Measurements from ENCODE around the gene FCRLA.

- TF ChIP-seq POLR2AphosphoS5 (IDR thresholded peaks at IDR 0.05; ENCODE audit: borderline replicate concordance, low read depth, low read length) (no peak), EZH2 (IDR thresholded peaks at IDR 0.05) (no peak)
Measured at GRCh38 chr1:161710560-161710959, 3.5 kb downstream of the FCRLA start.

Measured in SK-N-MC (cell line).